K562 (cell line): ENCODE data around the gene MORC1. TPM values are rescaled to one million over a fixed set of nuclear protein-coding genes. Genes with fewer than 3 reads are reported as not detected.

Experiments used
- ATAC-seq: fragments of 200-7000 bp; cut with Tn5 transposase; 3 replicates; pipeline ENCODE4 v1.9.1; 2020; ENCODE audit warnings: moderate library complexity
- BruUV-seq: library from RNA; stranded (reverse); fragments of 400-500 nt; replicated peaks from 2 replicates; lab custom pipeline; 2021; lab: Mats Ljungman, UMichigan
- CTCF ChIA-PET: fragments of 300-600 bp; formaldehyde crosslinking; extraction: SDS; loops from one replicate; lab custom pipeline; 2021; ENCODE audit warnings: low intra/inter-chr PET ratio; lab: Yijun Ruan, JAX
- POLR2A ChIA-PET: fragments of 300-600, 350-650 bp; sonication (Branson Sonifier 250); formaldehyde crosslinking; extraction: SDS; loops from one replicate; lab custom pipeline; 2021; ENCODE audit warnings: antibody characterized with exemption, inconsistent platforms; lab: Yijun Ruan, JAX
- DNase-seq, 4 experiments: peaks; one replicate each; pipeline versions ENCODE4 v3.0.0 to v3.0.0-alpha.2; 2011 to 2018; ENCODE audit warnings: low spot score in 3 of 4, mixed read lengths in 3 of 4; ENCODE audit errors: extremely low read depth in 1 of 4
- FAIRE-seq: peaks from 2 replicates; lab custom pipeline; 2011; peaks lifted over from hg19 to GRCh38; lab: Jason Lieb, UNC
- H2AFZ ChIP-seq: 2 replicates; pipeline ENCODE4 v1.6.0; 2011; ENCODE audit warnings: low read depth, low read length, control low read depth, inconsistent platforms
- H3K27ac ChIP-seq: fragments of 200-600 bp; 3 replicates; pipeline ENCODE4 v1.8.0; 2011; ENCODE audit warnings: low read depth, mild to moderate bottlenecking, control low read depth, inconsistent platforms, low read length, moderate library complexity, mixed read lengths; ENCODE audit errors: extremely low read depth
- H3K27me3 ChIP-seq, 2 experiments: fragments of 300-600 bp in 1 of 2; 2 replicates in 1 of 2; 3 replicates in 1 of 2; pipeline versions ENCODE4 v1.6.0 to v1.8.0; 2011; ENCODE audit warnings: inconsistent platforms in 2 of 2, low read length in 2 of 2, mild to moderate bottlenecking in 1 of 2, mixed read lengths in 1 of 2, moderate library complexity in 1 of 2; ENCODE audit not compliant: control insufficient read depth in 2 of 2, insufficient read depth in 2 of 2
- H3K36me3 ChIP-seq: fragments of 300-600 bp; 3 replicates; pipeline ENCODE4 v1.8.0; 2011; ENCODE audit warnings: mild to moderate bottlenecking, low read length, inconsistent platforms; ENCODE audit not compliant: control insufficient read depth, insufficient read depth
- H3K4me1 ChIP-seq, 2 experiments: fragments of 200-600 bp in 1 of 2; replicated peaks in 1 of 2; 2 replicates in 1 of 2; 3 replicates in 1 of 2; pipeline versions ENCODE4 v1.5.1 to v1.8.0; 2011; ENCODE audit warnings: inconsistent platforms in 2 of 2, low read length in 2 of 2, mild to moderate bottlenecking in 1 of 2, mixed read lengths in 1 of 2, moderate library complexity in 1 of 2; ENCODE audit not compliant: control insufficient read depth in 2 of 2, insufficient read depth in 2 of 2
- H3K4me2 ChIP-seq: 2 replicates; pipeline ENCODE4 v1.6.1; 2011; ENCODE audit warnings: low read length, control low read depth, inconsistent platforms, mixed read lengths; ENCODE audit not compliant: insufficient read depth
- H3K4me3 ChIP-seq: fragments of 200-600 bp; sonication (generic), shearing (Covaris generic); 2 replicates; pipeline ENCODE4 v1.5.1; 2016; ENCODE audit warnings: control low read depth, inconsistent platforms
- H3K79me2 ChIP-seq: fragments of 200-600 bp; 3 replicates; pipeline ENCODE4 v1.8.0; 2011; ENCODE audit warnings: low read length, inconsistent platforms; ENCODE audit not compliant: control insufficient read depth, insufficient read depth
- H3K9ac ChIP-seq, 2 experiments: 2 replicates each; pipeline versions ENCODE4 v1.6.0 to v1.6.1; 2011; ENCODE audit warnings: low read depth in 2 of 2, low read length in 2 of 2, control low read depth in 1 of 2, inconsistent platforms in 1 of 2, mild to moderate bottlenecking in 1 of 2, mixed read lengths in 1 of 2; ENCODE audit not compliant: insufficient read depth in 1 of 2
- H3K9me1 ChIP-seq: one replicate; pipeline ENCODE4 v1.6.0; 2011; ENCODE audit warnings: inconsistent platforms, mild to moderate bottlenecking, low read length, moderate library complexity; ENCODE audit not compliant: control insufficient read depth, insufficient read depth
- H3K9me3 ChIP-seq: replicated peaks from 2 replicates; pipeline ENCODE4 v1.5.1; 2011; ENCODE audit warnings: low read depth, low read length, inconsistent platforms; ENCODE audit not compliant: control insufficient read depth, insufficient read depth
- H4K20me1 ChIP-seq: replicated peaks from 2 replicates; pipeline ENCODE4 v1.6.1; 2011; ENCODE audit warnings: low read length, inconsistent platforms, mixed read lengths; ENCODE audit not compliant: control insufficient read depth, insufficient read depth
- BCLAF1 ChIP-seq, 2 experiments: fragments of 450-650 bp in 1 of 2; IDR thresholded peaks; 2 replicates each; pipeline ENCODE4 v1.6.1; 2011 to 2017; ENCODE audit warnings: low read depth in 2 of 2, antibody characterized with exemption in 1 of 2, borderline replicate concordance in 1 of 2, low read length in 1 of 2, mild to moderate bottlenecking in 1 of 2, mixed read lengths in 1 of 2; ENCODE audit not compliant: control insufficient read depth in 1 of 2
- ETS1 ChIP-seq: conservative IDR thresholded peaks from 2 replicates; pipeline ENCODE4 v1.6.1; 2011; ENCODE audit warnings: low read depth, mild to moderate bottlenecking, low read length; ENCODE audit not compliant: control insufficient read depth
- RAD51 ChIP-seq: fragments of 450-650 bp; IDR thresholded peaks from 2 replicates; pipeline ENCODE4 v1.7.1; 2016; ENCODE audit warnings: low read depth, mild to moderate bottlenecking, borderline replicate concordance
- ZHX1 ChIP-seq: fragments of 150-350 bp; conservative IDR thresholded peaks from 2 replicates; pipeline ENCODE4 v1.6.1; 2014; ENCODE audit warnings: low read length
- ZKSCAN1 ChIP-seq: fragments of 150-350 bp; IDR thresholded peaks from 2 replicates; pipeline ENCODE4 v1.6.1; 2016; ENCODE audit warnings: low read depth, low read length
- ZNF280B ChIP-seq: fragments of 250-450 bp; sonication (Bioruptor Pico); IDR thresholded peaks from 2 replicates; pipeline ENCODE4 v1.5.1; 2021; ENCODE audit warnings: mild to moderate bottlenecking
- WGBS: fragments of 100-300 bp; shearing (Covaris generic); methylation state at CpG from one replicate; pipeline ENCODE4 v1.1.6; 2016; ENCODE audit warnings: low coverage, mixed read lengths; ENCODE audit not compliant: insufficient coverage; ENCODE audit errors: missing lambda C conversion rate; 5-methylcytosine and 5-hydroxymethylcytosine counted together
- in situ Hi-C: fragments of 300-500 bp; cut with MboI; formaldehyde crosslinking; loops from 4 replicates; pipeline ENCODE4 v1.15.0; 2018; ENCODE audit warnings: inconsistent platforms, mixed read lengths
- intact Hi-C: fragments of 100-400 bp; cut with micrococcal nuclease; formaldehyde crosslinking; loops from 2 replicates; pipeline ENCODE4 v1.14.2; 2022
- polyA plus RNA-seq, 8 experiments: library from polyadenylated mRNA; depleted of rRNA in 4 of 8; stranded (reverse) in 5 of 8; unstranded in 3 of 8; fragments of >200 nt; fragmentation: Nextera tagmentation in 2 of 8; fragmentation: Illumina TruSeq in 1 of 8; extraction: Ambion mirVana in 2 of 8; extraction: Trizol in 1 of 8; gene quantifications; 2 replicates each; pipeline versions ENCODE4 v1.2.1 to v1.2.3, GENCODE V29; 2011 to 2014; ENCODE audit warnings: inconsistent platforms in 1 of 8, missing spikeins in 1 of 8
- total RNA-seq, 7 experiments: library from RNA; depleted of rRNA in 6 of 7; stranded (reverse); fragments of >200 nt in 6 of 7; fragmentation: Illumina TruSeq in 2 of 7; extraction: Trizol in 2 of 7; gene quantifications; 2 replicates each; pipeline versions ENCODE4 v1.2.1 to v1.2.3, GENCODE V29; 2011 to 2021; ENCODE audit warnings: low replicate concordance in 1 of 7
- TF ChIP-seq, protein P1 (sequence below): fragments of 250-450 bp; sonication (Bioruptor Pico); IDR thresholded peaks from 2 replicates; pipeline ENCODE4 v1.4.0; 2020; ENCODE audit warnings: mild to moderate bottlenecking, moderate library complexity, borderline replicate concordance

Gene MORC1
- total and polyA plus RNA-seq, 9 of the 15 experiments (the other 6 are each of a cell fraction or from before 2014, with no cell fraction given) = 0.08 to 0.41 (median 0.30) TPM; not detected in 1

GRCh38 chr3:109136523-109136922, 18.6 kb upstream of the MORC1 start, which contains the start of gene C3orf85:
Gene C3orf85 (plus strand): TSS chr3:109136719. CDS start chr3:109136848, 129 bp downstream.
- intact Hi-C loops (no loop called here), in situ Hi-C loops (no loop called here)
- H3K4me1 ChIP-seq = no peaks in the 10 kb centered on the region
- ATAC-seq (no peak), FAIRE-seq (no peak), DNase-seq (no peak)
- no peak within 1 kb of the TSS for H3K9ac ChIP-seq
- no peak within 1 kb of the TSS for H3K4me3 ChIP-seq
- no peak within 1 kb of the TSS for H2AFZ ChIP-seq
- ChIA-PET CTCF (no interaction called here), POLR2A (no interaction called here)
- no peaks in the 10 kb centered on the region for H3K79me2 ChIP-seq
- H3K27ac ChIP-seq = no peak within 1 kb of the TSS
- H3K36me3 ChIP-seq = no peaks in the 10 kb centered on the region
- no TSS peak for BruUV-seq
- WGBS = 0% methylated on average over 3 of the region's 3 CpGs
- H3K4me2 ChIP-seq = no peak within 1 kb of the TSS
- H3K9me3 ChIP-seq = no peaks in the 10 kb centered on the region
- H3K27me3 ChIP-seq = no peaks in the 10 kb centered on the region
- H3K9me1 ChIP-seq = no peaks in the 10 kb centered on the region
- H4K20me1 ChIP-seq = no peaks in the 10 kb centered on the region
- TF ChIP-seq ZHX1 (no peak), ZNF280B (CRISPR knock-in tag) (no peak), ETS1 (no peak), RAD51 (no peak), BCLAF1 (IDR thresholded peaks at IDR 0.05; ENCODE audit: borderline replicate concordance in 1 of 2, control insufficient read depth in 1 of 2, low read depth in 2 of 2, low read length in 1 of 2) (no peak), ZKSCAN1 (no peak)
- TF ChIP-seq, protein P1, sequence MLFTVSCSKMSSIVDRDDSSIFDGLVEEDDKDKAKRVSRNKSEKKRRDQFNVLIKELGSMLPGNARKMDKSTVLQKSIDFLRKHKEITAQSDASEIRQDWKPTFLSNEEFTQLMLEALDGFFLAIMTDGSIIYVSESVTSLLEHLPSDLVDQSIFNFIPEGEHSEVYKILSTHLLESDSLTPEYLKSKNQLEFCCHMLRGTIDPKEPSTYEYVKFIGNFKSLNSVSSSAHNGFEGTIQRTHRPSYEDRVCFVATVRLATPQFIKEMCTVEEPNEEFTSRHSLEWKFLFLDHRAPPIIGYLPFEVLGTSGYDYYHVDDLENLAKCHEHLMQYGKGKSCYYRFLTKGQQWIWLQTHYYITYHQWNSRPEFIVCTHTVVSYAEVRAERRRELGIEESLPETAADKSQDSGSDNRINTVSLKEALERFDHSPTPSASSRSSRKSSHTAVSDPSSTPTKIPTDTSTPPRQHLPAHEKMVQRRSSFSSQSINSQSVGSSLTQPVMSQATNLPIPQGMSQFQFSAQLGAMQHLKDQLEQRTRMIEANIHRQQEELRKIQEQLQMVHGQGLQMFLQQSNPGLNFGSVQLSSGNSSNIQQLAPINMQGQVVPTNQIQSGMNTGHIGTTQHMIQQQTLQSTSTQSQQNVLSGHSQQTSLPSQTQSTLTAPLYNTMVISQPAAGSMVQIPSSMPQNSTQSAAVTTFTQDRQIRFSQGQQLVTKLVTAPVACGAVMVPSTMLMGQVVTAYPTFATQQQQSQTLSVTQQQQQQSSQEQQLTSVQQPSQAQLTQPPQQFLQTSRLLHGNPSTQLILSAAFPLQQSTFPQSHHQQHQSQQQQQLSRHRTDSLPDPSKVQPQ (CRISPR knock-in tag) = no peak
